SK-MEL-5 (cell line): Measurements from ENCODE around the gene GNAS-AS1. TPM values are rescaled to one million over a fixed set of nuclear protein-coding genes. Genes with fewer than 3 reads are reported as not detected.
"Not testable (repeated sequence)": the region's sequence is repeated elsewhere in the genome, so short reads cannot be mapped to it uniquely, and the experiment has no call there.

Experiments
- DNase-seq: peaks from one replicate; pipeline ENCODE4 v3.0.0-alpha.2; 2016; ENCODE audit warnings: low read depth, low spot score
- in situ Hi-C: cut with HindIII; loops from 2 replicates; pipeline ENCODE4 v1.10.0; 2016; ENCODE audit warnings: low sequenced_read_pairs, high pct_unique_total_duplicates, low pct_unique_long_range_greater_than_20kb
- total RNA-seq: library from RNA; depleted of rRNA; stranded (reverse); fragments of >200 nt; shearing (Covaris generic); gene quantifications from 2 replicates; pipeline ENCODE4 v1.2.3, GENCODE V29; 2014

GNAS-AS1 gene
- total RNA-seq, 1 experiment from 2014 or later, result 0.55 TPM

DNA sequence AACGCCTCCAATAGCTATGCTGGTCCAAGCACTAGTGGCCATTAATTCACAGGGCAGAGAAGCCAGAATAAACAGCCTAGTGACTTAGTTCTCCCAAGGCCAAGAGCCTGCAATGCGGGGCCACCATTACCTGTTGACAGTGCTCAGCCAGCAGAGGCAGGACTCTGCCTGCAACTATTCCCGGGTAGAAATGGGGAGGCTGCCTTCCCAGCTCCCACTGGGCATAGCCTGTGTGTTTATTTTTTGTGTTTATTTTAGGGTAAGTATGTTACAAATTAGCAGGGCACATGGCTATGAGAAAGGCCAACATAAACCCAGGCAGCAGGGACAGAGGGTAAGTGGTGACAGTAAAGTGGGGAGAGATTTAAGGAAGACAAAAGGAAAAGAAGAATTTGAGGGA, 5.0 kb downstream of the GNAS-AS1 start:
- in situ Hi-C loops, result loop anchor here (25.0 kb wide), 2 partner anchors 183 to 467 kb away; partner anchors contain the start of genes EDN3 and STX16

GRCh38 chr20:58843128-58843556, 7.6 kb downstream of the GNAS-AS1 start:
- in situ Hi-C loops, result loop anchor here (25.0 kb wide), 2 partner anchors 181 to 469 kb away; partner anchors contain the start of genes EDN3 and STX16
- DNase-seq, result no peak

More for the DNA sequence above, 5.0 kb downstream of the GNAS-AS1 start:
- no peak for DNase-seq

GRCh38 chr20:58842276-58842675, 8.4 kb downstream of the GNAS-AS1 start:
- in situ Hi-C loops, result loop anchor here (25.0 kb wide), 2 partner anchors 180 to 470 kb away; partner anchors contain the start of genes EDN3 and STX16
- no peak for DNase-seq

DNA sequence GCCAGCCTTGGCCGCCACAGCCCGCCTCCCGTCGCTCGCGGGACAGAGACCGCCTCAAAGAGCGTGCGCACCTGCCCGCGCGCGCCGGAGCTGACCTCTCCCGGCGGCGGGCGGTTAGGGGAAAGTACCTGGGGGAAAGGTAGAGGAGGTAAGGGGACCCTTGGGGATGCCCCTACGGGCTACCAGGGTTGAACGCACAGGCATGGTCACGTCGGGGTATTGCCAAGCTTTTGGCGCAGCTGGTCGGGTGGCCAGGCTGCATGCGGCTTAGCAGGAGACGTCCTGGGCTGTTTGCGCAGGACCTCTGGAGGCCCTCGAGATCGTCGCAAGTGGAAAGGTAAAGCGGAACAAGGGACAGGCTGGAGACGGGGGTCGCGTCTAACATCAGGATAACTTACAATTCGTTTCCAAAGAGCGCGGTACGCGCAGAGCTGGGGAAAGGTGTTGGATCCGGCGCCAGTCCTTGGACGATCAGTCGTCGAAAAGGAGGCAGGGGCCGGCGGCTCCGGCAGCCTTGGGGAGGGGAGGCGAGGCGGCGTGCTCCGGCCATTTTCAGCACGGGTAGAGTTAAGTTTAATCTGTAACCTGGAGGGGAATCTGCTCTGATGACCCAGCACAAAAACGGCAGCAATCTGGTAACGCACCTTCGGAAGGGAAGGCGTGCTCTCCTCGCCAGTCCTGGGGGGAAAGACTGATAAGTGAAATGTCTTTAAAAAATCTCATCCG, 9.0 kb downstream of the GNAS-AS1 start:
- in situ Hi-C loops, result loop anchor here (25.0 kb wide), 2 partner anchors 179 to 471 kb away; partner anchors contain the start of genes EDN3 and STX16
- no peak for DNase-seq

- no peak for DNase-seq
- in situ Hi-C loops, result loop anchor here (25.0 kb wide), 2 partner anchors 179 to 471 kb away; partner anchors contain the start of genes EDN3 and STX16
Measured at GRCh38 chr20:58840816-58841538, 9.7 kb downstream of the GNAS-AS1 start.

- in situ Hi-C loops, result loop anchor here (25.0 kb wide), 2 partner anchors 178 to 472 kb away; partner anchors contain the start of genes EDN3 and STX16
- DNase-seq, result no peak
Measured at GRCh38 chr20:58839991-58840747, 10.5 kb downstream of the GNAS-AS1 start.

DNA sequence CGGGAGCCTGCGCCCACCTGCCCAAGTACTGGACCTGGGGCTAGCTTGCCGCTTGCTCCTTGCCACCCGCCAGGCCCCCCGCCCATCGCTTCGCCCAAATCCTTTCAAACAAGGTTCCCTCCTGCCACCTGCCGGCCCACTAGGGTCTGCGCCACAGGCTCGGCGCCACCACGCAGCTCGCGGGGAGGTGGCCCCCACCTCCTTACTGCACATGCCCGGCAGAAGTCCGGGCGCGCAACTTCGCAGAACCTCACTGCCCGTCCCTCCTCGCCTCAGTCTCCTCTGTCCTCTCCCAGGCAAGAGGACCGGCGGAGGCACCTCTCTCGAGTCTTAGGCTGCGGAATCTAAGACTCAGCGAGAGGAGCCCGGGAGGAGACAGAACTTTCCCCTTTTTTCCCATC, 11.2 kb downstream of the GNAS-AS1 start:
- peak; percentile 49 for DNase-seq
- in situ Hi-C loops, result loop anchor here (25.0 kb wide), 2 partner anchors 177 to 473 kb away; partner anchors contain the start of genes EDN3 and STX16

DNA sequence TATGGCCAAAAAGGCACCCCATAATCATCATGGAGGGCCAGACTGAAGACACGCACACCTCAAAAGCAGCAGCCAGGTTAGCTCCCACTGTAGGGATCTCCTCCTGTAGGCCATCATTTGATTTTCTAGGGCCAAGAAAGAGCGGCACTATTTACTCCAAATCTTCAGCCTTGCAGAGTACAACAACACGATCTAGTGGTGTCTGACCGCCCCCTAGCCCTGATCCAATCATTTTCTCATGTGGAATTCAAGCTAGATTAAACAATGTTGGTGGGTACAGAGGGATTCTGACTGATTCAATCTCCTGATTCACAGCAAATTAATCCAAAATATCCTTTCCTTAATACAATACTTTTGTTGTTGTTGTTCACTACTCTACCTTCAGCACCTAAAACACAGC, 12.5 kb downstream of the GNAS-AS1 start:
- peak; percentile 15 for DNase-seq

GRCh38 chr20:58837717-58838116, 13.0 kb downstream of the GNAS-AS1 start:
- DNase-seq, result no peak
- in situ Hi-C loops, result loop anchor here (25.0 kb wide), 2 partner anchors 175 to 475 kb away; partner anchors contain the start of genes EDN3 and STX16

More for the DNA sequence above, 12.5 kb downstream of the GNAS-AS1 start:
- in situ Hi-C loops, result loop anchor here (25.0 kb wide), 2 partner anchors 176 to 474 kb away; partner anchors contain the start of genes EDN3 and STX16

DNA sequence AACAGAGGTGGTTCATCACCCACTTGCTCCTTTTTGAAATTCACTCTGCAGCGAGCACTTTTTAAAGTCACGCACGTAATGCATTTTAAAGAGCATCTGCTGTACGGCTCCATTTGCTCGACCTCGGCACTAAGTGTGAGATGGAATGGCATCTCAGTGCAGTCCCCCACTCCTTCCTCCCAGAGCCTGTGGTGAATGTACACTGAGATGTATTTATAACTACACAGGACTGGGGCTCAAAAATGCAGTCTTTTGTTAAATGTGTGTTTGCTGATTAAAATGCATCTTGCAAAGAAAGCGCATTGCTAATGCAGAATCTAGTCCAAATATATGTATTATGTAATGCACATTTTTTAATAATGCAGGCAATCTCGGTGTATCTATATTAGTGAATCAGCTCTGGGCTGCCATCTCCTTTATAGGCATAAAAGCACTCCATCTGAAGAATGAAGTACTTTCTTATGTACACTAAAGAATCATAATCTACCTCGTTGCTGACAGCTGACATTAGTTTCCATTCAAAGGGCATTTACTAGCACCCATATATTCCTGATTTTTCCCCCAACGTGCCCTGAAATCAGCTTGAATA, 14.0 kb downstream of the GNAS-AS1 start:
- no peak for DNase-seq
- in situ Hi-C loops, result loop anchor here (25.0 kb wide), 2 partner anchors 174 to 476 kb away; partner anchors contain the start of genes EDN3 and STX16

GRCh38 chr20:58835231-58835630, 15.5 kb downstream of the GNAS-AS1 start:
- peak; percentile 28 for DNase-seq
- in situ Hi-C loops, result loop anchor here (25.0 kb wide), 2 partner anchors 173 to 477 kb away; partner anchors contain the start of genes EDN3 and STX16

DNA sequence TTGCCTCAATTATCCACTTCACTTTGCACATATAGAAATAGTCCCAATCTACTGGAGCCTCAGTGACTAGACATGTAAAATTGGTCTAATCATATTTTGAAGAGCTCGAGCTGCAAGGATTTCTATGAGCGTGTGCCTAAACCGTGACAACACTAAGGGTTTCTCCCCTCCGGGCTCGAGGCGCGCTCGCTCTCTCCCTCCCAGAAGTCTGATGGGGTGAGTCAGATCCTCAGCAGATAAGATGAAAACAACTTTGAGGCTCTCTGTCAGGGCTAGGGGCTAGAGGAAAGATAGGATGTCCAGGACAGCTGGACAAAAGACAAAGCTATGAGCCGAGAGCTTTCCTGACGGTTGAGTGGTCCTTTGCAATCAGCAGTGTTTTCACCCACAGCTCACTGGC, 16.8 kb downstream of the GNAS-AS1 start:
- no peak for DNase-seq
- in situ Hi-C loops, result loop anchor here (25.0 kb wide), 2 partner anchors 172 to 478 kb away; partner anchors contain the start of genes EDN3 and STX16

- in situ Hi-C loops, result loop anchor here (25.0 kb wide), 2 partner anchors 170 to 480 kb away; partner anchors contain the start of genes EDN3 and STX16
Measured at GRCh38 chr20:58832457-58832856, 18.2 kb downstream of the GNAS-AS1 start.

DNA sequence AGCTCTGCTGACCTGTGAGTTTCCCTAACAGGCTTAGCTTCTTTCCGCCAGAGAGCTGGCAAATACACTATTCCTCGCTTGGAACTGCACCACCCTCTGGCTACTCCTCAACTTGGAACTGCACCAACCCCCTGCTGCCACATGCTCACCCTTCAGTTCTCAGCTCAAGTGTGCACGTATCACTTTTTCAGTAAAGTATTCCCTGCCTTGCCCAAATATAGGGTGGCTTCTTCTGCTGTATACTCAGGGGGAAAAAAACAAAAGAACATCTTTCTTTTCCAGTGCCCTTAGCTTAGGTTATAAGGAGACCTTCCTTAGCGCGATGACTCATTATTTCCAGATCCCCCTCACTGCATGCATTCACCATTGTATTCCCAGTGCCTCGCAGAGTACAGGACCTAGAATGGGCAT, 21.2 kb downstream of the GNAS-AS1 start:
- peak; percentile 88 for DNase-seq
- in situ Hi-C loops, result loop anchor here (25.0 kb wide), 2 partner anchors 167 to 483 kb away; partner anchors contain the start of genes EDN3 and STX16

More at GRCh38 chr20:58832457-58832856, 18.2 kb downstream of the GNAS-AS1 start:
- no peak for DNase-seq

DNA sequence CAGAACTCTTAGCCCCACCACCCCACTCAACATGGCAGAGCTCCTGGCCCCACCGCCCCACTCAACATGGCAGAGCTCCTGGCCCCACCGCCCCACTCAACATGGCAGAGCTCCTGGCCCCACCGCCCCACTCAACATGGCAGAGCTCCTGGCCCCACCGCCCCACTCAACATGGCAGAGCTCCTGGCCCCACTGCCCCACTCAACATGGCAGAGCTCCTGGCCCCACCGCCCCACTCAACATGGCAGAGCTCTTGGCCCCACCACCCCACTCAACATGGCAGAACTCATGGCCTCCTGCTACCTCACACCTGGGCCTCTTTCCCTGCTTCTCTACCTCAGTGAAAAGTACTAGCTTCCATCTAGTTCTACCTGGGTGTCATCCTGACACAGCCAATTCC, 21.9 kb downstream of the GNAS-AS1 start:
- DNase-seq, result not testable (repeated sequence)
- in situ Hi-C loops, result loop anchor here (25.0 kb wide), 2 partner anchors 167 to 483 kb away; partner anchors contain the start of genes EDN3 and STX16

DNA sequence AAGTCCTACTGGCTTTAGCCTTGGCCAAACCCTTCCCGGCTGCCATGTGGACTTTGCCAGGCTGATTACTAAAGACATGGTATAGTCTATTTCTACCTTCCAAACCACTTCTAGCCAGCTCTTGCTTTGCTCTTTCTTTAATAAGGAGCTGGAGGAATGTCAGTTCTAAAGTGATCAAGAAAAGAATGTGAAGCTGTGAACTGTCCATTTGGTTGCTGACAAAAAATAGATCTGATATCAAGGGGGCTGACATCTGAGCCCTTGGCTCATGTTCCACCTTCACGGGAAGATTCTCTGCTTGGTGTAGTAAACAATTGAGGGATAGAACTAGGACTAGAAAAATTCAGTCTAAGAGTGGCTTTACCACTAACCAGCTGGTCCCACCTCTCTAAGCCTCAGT, 22.6 kb downstream of the GNAS-AS1 start:
- in situ Hi-C loops, result loop anchor here (25.0 kb wide), 2 partner anchors 166 to 484 kb away; partner anchors contain the start of genes EDN3 and STX16

More for the DNA sequence above, 22.6 kb downstream of the GNAS-AS1 start:
- DNase-seq, result no peak
